SK-N-MC (cell line): ENCODE results near the gene TSPAN19.

Source experiments
- EZH2 ChIP-seq: fragments of 200-600 bp; sonication (generic); IDR thresholded peaks from one replicate; pipeline ENCODE4 v1.6.1; 2017; ENCODE audit warnings: antibody characterized with exemption
- FOXP2 ChIP-seq: optimal IDR thresholded peaks from 2 replicates; pipeline ENCODE3; 2011; ENCODE audit warnings: mild to moderate bottlenecking, moderate library complexity; ENCODE audit not compliant: insufficient read depth; ENCODE audit errors: extremely low read length, control extremely low read depth
- POLR2AphosphoS5 ChIP-seq: IDR thresholded peaks from 2 replicates; pipeline ENCODE4 v1.6.1; 2012; ENCODE audit warnings: mild to moderate bottlenecking, low read depth, low read length, borderline replicate concordance

GRCh38 chr12:85072826-85073225 is 36.7 kb upstream of the TSPAN19 start:
- TF ChIP-seq EZH2 (no peak), POLR2AphosphoS5 (no peak), FOXP2 (no peak)
